ENCODE data around the gene KCNG2. TPM values are rescaled to one million over a fixed set of nuclear protein-coding genes. Genes with fewer than 3 reads are reported as not detected.

KCNG2 gene
- polyA plus RNA-seq, 1 of the 3 experiments (the other 2 are of a cell fraction) = not detected

DNA sequence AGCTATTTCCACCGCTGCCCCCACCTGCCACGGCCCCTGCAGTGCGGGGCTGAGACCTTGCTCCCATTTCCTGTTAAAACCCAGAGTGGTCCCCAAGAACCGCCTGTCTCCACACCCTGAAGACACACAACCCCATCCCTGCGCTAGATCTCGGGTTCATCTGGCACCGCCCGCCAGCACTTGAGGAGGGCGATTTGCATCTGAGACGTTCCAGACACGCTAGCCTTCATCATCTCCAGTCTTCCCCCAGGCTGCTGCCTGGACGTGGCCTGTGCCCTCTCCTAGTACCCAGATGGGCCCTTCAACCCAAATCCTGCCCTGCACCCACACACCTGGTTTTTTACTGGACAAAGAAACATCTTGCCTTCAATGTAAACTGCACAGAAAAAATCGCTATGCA lies 103.9 kb downstream of the KCNG2 start:
- 97% methylated on average over 11 of the region's 13 CpGs for WGBS (ENCODE audit: low lambda C conversion rate)
- ChIA-PET POLR2A (no interaction called here), CTCF (no interaction called here)
- Histone ChIP-seq H3K9me2 (no peaks in the 10 kb centered on the region), H3K27me3 (ENCODE audit: insufficient read depth) (no peaks in the 10 kb centered on the region), H3K4me1 (ENCODE audit: control insufficient read depth in 1 of 2, insufficient read depth in 2 of 2, low read depth in 1 of 2, low read length in 1 of 2) (no peaks in the 10 kb centered on the region), H3K4me3 (ENCODE audit: low read depth in 2 of 2, low read length in 1 of 2) (no peak overlapping the region), H3K27ac (ENCODE audit: low read depth in 2 of 2, low read length in 1 of 2) (no peak overlapping the region), H3K36me3 (replicated peaks in 1 of 2; ENCODE audit: control insufficient read depth in 1 of 2, insufficient read depth in 2 of 2, low read length in 1 of 2) (peaks cover 0 to 3% of the 10 kb centered on the region in 2 experiments), H3F3A (replicated peaks; ENCODE audit: insufficient read depth) (no peaks in the 10 kb centered on the region), H3K9me3 (0 out of 2 replicates have a peak, but pooled peaks cover 13% of the 10 kb centered on the region), H2AFZ (ENCODE audit: low read depth) (no peak overlapping the region), H3K9ac (no peak overlapping the region), H3K4me2 (no peak overlapping the region), H4K20me1 (ENCODE audit: insufficient read depth) (no peaks in the 10 kb centered on the region), H3K79me2 (ENCODE audit: insufficient read depth) (no peaks in the 10 kb centered on the region)
- no peak for TF ChIP-seq NRF1 (IDR thresholded peaks at IDR 0.05; ENCODE audit: low read depth, low read length)
- TF ChIP-seq POLR2AphosphoS5 (IDR thresholded peaks at IDR 0.05; ENCODE audit: low read depth, low read length) = no peak
- TF ChIP-seq RAD21 (IDR thresholded peaks at IDR 0.05; ENCODE audit: low read length) = no peak
- TF ChIP-seq FOSL2 (IDR thresholded peaks at IDR 0.05; ENCODE audit: borderline replicate concordance, low read depth) = no peak
- no peak for TF ChIP-seq MEF2A (IDR thresholded peaks at IDR 0.05; ENCODE audit: borderline replicate concordance, low read depth)
- TF ChIP-seq, protein P1, sequence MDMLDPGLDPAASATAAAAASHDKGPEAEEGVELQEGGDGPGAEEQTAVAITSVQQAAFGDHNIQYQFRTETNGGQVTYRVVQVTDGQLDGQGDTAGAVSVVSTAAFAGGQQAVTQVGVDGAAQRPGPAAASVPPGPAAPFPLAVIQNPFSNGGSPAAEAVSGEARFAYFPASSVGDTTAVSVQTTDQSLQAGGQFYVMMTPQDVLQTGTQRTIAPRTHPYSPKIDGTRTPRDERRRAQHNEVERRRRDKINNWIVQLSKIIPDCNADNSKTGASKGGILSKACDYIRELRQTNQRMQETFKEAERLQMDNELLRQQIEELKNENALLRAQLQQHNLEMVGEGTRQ (IDR thresholded peaks at IDR 0.05; ENCODE audit: borderline replicate concordance, low read depth, low read length) = no peak
- TF ChIP-seq, protein P2, sequence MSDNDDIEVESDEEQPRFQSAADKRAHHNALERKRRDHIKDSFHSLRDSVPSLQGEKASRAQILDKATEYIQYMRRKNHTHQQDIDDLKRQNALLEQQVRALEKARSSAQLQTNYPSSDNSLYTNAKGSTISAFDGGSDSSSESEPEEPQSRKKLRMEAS (IDR thresholded peaks at IDR 0.05; ENCODE audit: low read depth) = no peak
- TF ChIP-seq GABPA (IDR thresholded peaks at IDR 0.05; ENCODE audit: low read depth) = no peak
- no peak for TF ChIP-seq FOXJ3 (CRISPR knock-in tag; IDR thresholded peaks at IDR 0.05)
- TF ChIP-seq TCF12 (IDR thresholded peaks at IDR 0.05) = no peak
- DNase-seq = no peak

DNA sequence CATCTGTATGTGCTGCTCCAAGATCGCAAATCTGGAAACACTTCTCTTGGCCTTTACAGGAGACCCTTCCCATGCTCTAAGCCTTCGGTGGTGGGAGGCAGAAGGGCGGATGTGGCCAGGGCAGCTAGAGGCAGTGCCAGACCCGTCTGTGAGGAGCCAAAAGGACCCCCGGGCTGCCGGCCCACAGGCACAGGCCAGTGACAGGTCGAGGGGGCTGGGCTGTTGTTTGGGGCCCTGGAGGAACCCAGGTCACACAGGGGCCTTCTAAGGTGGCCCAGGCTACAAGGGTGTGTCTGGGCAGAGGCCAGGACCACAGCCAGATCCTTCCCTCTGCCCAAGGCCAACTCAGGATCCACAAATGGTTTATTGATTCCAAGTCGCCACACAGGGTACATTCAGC lies 104.3 kb downstream of the KCNG2 start:
- Histone ChIP-seq H3K4me3 (ENCODE audit: low read depth in 2 of 2, low read length in 1 of 2) (no peak overlapping the region), H3K9me2 (no peaks in the 10 kb centered on the region), H3K36me3 (replicated peaks in 1 of 2; ENCODE audit: control insufficient read depth in 1 of 2, insufficient read depth in 2 of 2, low read length in 1 of 2) (peaks cover 0 to 3% of the 10 kb centered on the region in 2 experiments), H3K27me3 (ENCODE audit: insufficient read depth) (no peaks in the 10 kb centered on the region), H3K27ac (ENCODE audit: low read depth in 2 of 2, low read length in 1 of 2) (no peak overlapping the region), H3K9me3 (0 out of 2 replicates have a peak, but pooled peaks cover 9% of the 10 kb centered on the region), H3K4me1 (ENCODE audit: control insufficient read depth in 1 of 2, insufficient read depth in 2 of 2, low read depth in 1 of 2, low read length in 1 of 2) (no peaks in the 10 kb centered on the region), H3K9ac (no peak overlapping the region), H2AFZ (ENCODE audit: low read depth) (no peak overlapping the region), H3K4me2 (no peak overlapping the region), H4K20me1 (ENCODE audit: insufficient read depth) (no peaks in the 10 kb centered on the region), H3F3A (replicated peaks; ENCODE audit: insufficient read depth) (no peaks in the 10 kb centered on the region), H3K79me2 (ENCODE audit: insufficient read depth) (no peaks in the 10 kb centered on the region)
- CTCF ChIA-PET = no interaction called here
- 92% methylated on average over 2 of the region's 8 CpGs for WGBS (ENCODE audit: low lambda C conversion rate)
- POLR2A ChIA-PET = no interaction called here
- no peak for DNase-seq
- TF ChIP-seq GABPA (IDR thresholded peaks at IDR 0.05; ENCODE audit: low read depth) (no peak), RCOR1 (IDR thresholded peaks at IDR 0.05; ENCODE audit: low read length) (no peak), FOXM1 (IDR thresholded peaks at IDR 0.05; ENCODE audit: low read depth) (no peak), CHD2 (IDR thresholded peaks at IDR 0.05; ENCODE audit: low read length, partially characterized antibody) (no peak), NRF1 (IDR thresholded peaks at IDR 0.05; ENCODE audit: low read depth, low read length) (no peak), FOSL2 (IDR thresholded peaks at IDR 0.05; ENCODE audit: borderline replicate concordance, low read depth) (no peak), FOXJ3 (CRISPR knock-in tag; IDR thresholded peaks at IDR 0.05) (no peak), JUND (IDR thresholded peaks at IDR 0.05) (no peak), RFX5 (IDR thresholded peaks at IDR 0.05; ENCODE audit: low read length) (no peak), YY1 (IDR thresholded peaks at IDR 0.05; ENCODE audit: low read depth) (no peak), RXRA (IDR thresholded peaks at IDR 0.05; ENCODE audit: borderline replicate concordance, low read depth) (no peak), SMC3 (IDR thresholded peaks at IDR 0.05; ENCODE audit: low read depth, low read length) (no peak), TCF12 (IDR thresholded peaks at IDR 0.05) (no peak), RAD21 (IDR thresholded peaks at IDR 0.05; ENCODE audit: low read length) (no peak)
- TF ChIP-seq, protein P3, sequence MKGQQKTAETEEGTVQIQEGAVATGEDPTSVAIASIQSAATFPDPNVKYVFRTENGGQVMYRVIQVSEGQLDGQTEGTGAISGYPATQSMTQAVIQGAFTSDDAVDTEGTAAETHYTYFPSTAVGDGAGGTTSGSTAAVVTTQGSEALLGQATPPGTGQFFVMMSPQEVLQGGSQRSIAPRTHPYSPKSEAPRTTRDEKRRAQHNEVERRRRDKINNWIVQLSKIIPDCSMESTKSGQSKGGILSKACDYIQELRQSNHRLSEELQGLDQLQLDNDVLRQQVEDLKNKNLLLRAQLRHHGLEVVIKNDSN (IDR thresholded peaks at IDR 0.05; ENCODE audit: borderline replicate concordance, low read depth) = no peak
- TF ChIP-seq, protein P4, sequence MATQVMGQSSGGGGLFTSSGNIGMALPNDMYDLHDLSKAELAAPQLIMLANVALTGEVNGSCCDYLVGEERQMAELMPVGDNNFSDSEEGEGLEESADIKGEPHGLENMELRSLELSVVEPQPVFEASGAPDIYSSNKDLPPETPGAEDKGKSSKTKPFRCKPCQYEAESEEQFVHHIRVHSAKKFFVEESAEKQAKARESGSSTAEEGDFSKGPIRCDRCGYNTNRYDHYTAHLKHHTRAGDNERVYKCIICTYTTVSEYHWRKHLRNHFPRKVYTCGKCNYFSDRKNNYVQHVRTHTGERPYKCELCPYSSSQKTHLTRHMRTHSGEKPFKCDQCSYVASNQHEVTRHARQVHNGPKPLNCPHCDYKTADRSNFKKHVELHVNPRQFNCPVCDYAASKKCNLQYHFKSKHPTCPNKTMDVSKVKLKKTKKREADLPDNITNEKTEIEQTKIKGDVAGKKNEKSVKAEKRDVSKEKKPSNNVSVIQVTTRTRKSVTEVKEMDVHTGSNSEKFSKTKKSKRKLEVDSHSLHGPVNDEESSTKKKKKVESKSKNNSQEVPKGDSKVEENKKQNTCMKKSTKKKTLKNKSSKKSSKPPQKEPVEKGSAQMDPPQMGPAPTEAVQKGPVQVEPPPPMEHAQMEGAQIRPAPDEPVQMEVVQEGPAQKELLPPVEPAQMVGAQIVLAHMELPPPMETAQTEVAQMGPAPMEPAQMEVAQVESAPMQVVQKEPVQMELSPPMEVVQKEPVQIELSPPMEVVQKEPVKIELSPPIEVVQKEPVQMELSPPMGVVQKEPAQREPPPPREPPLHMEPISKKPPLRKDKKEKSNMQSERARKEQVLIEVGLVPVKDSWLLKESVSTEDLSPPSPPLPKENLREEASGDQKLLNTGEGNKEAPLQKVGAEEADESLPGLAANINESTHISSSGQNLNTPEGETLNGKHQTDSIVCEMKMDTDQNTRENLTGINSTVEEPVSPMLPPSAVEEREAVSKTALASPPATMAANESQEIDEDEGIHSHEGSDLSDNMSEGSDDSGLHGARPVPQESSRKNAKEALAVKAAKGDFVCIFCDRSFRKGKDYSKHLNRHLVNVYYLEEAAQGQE (IDR thresholded peaks at IDR 0.05; ENCODE audit: low read depth, low read length) = no peak
- TF ChIP-seq, protein P5, sequence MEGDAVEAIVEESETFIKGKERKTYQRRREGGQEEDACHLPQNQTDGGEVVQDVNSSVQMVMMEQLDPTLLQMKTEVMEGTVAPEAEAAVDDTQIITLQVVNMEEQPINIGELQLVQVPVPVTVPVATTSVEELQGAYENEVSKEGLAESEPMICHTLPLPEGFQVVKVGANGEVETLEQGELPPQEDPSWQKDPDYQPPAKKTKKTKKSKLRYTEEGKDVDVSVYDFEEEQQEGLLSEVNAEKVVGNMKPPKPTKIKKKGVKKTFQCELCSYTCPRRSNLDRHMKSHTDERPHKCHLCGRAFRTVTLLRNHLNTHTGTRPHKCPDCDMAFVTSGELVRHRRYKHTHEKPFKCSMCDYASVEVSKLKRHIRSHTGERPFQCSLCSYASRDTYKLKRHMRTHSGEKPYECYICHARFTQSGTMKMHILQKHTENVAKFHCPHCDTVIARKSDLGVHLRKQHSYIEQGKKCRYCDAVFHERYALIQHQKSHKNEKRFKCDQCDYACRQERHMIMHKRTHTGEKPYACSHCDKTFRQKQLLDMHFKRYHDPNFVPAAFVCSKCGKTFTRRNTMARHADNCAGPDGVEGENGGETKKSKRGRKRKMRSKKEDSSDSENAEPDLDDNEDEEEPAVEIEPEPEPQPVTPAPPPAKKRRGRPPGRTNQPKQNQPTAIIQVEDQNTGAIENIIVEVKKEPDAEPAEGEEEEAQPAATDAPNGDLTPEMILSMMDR (IDR thresholded peaks at IDR 0.05) = no peak
- TF ChIP-seq, protein P2 (IDR thresholded peaks at IDR 0.05; ENCODE audit: low read depth) = no peak

Data from SK-N-SH (cell line).